Upper lobe of left lung (tissue), 6 donors: ENCODE data around the gene ZSCAN5B. TPM values are rescaled to one million over a fixed set of nuclear protein-coding genes. Genes with fewer than 3 reads are reported as not detected.
"Not testable (repeated sequence)": the region's sequence is repeated elsewhere in the genome, so short reads cannot be mapped to it uniquely, and the experiment has no call there.

Experiments
- ATAC-seq, 2 donors: fragments of 200-7000 bp; cut with Tn5 transposase; one replicate each; pipeline ENCODE4 v1.9.1; 2022; ENCODE audit warnings: mild to moderate bottlenecking in 2 of 2, moderate library complexity in 2 of 2; ENCODE audit not compliant: low FRiP score in 2 of 2
- DNase-seq, 2 donors: peaks; one replicate each; pipeline ENCODE4 v3.0.0-alpha.2; 2019 to 2020
- H3K27ac ChIP-seq, 4 donors: fragments of 200-600 bp; sonication (generic); one replicate each; pipeline ENCODE4 v1.5.1; 2016 to 2019
- H3K27me3 ChIP-seq, 4 donors: fragments of 200-600 bp; sonication (generic); one replicate each; pipeline ENCODE4 v1.5.1; 2017 to 2019
- H3K36me3 ChIP-seq, 4 donors: fragments of 200-600 bp; sonication (generic); one replicate each; pipeline ENCODE4 v1.5.1; 2016 to 2019
- H3K4me1 ChIP-seq, 4 donors: fragments of 200-600 bp; sonication (generic); one replicate each; pipeline ENCODE4 v1.5.1; 2018 to 2019
- H3K4me3 ChIP-seq, 4 donors: fragments of 200-600 bp; sonication (generic); one replicate each; pipeline ENCODE4 v1.5.1; 2017 to 2019; ENCODE audit warnings: mild to moderate bottlenecking in 2 of 4, moderate library complexity in 1 of 4
- H3K9me3 ChIP-seq, 4 donors: fragments of 200-600 bp; sonication (generic); one replicate each; pipeline ENCODE4 v1.5.1; 2018 to 2019
- EP300 ChIP-seq, 4 donors: sonication (generic); formaldehyde crosslinking; IDR thresholded peaks; one replicate each; pipeline ENCODE4 v1.5.1; 2017; ENCODE audit warnings: antibody characterized with exemption in 4 of 4, control low read depth in 2 of 4
- POLR2A ChIP-seq, 4 donors: fragments of 450-650 bp; IDR thresholded peaks; one replicate each; pipeline ENCODE4 v1.5.1; 2016 to 2017; ENCODE audit warnings: antibody characterized with exemption in 4 of 4, mild to moderate bottlenecking in 2 of 4
- POLR2AphosphoS5 ChIP-seq, 2 donors: sonication (generic); formaldehyde crosslinking; IDR thresholded peaks; one replicate each; pipeline ENCODE4 v1.5.1; 2017; ENCODE audit warnings: antibody characterized with exemption in 2 of 2
- WGBS, 2 donors: methylation state at CpG; one replicate each; pipeline ENCODE4 v1.1.5; 2017 to 2018; 5-methylcytosine and 5-hydroxymethylcytosine counted together
- total RNA-seq, 6 donors: library from RNA; depleted of rRNA in 4 of 6; stranded (reverse); fragments of >200 nt in 4 of 6; gene quantifications; one replicate each; pipeline versions ENCODE4 v1.1.0 to v1.2.1, GENCODE V29; 2016 to 2021
- TF ChIP-seq, protein P1 (sequence below), 6 experiments: fragments of 450-650 bp in 4 of 6; fragments of 200-600 bp in 2 of 6; sonication (generic) in 2 of 6; IDR thresholded peaks; one replicate each; pipeline ENCODE4 v1.5.1; 2016 to 2019; ENCODE audit warnings: antibody characterized with exemption in 6 of 6
- donor health status: DM: no; HTN: no; CAD: no; lungs with moderate emphysema.
- donor health status: DM: no; HTN: yes; CAD: no; lungs with severe emphysema.

Gene ZSCAN5B
- total RNA-seq, 6 donors from 2014 or later, result not detected

DNA sequence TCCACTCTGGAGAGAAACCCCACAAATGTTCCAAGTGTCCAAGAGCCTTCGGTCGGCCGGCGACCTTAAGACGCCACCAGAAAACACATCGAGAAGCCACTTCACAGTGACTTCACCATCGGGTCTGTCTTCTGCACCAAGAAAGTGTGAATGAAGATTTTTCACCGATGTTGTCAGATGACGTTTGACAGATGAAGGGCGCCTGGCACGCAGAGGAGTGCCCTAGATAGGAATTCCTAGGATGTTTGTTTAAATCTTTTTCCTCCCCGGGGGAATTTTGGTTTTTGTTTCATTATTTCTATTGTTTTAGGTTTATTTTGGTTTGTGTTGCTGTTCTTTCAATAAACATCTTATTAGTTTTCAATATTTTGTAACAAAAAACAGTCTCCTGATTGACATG is 11.5 kb upstream of the ZSCAN5B start:
- ATAC-seq (no peak), DNase-seq (no peak)
- H3K27me3 ChIP-seq, result no peaks in the 10 kb centered on the region
- no peak overlapping the region for H3K27ac ChIP-seq
- TF ChIP-seq, protein P1, sequence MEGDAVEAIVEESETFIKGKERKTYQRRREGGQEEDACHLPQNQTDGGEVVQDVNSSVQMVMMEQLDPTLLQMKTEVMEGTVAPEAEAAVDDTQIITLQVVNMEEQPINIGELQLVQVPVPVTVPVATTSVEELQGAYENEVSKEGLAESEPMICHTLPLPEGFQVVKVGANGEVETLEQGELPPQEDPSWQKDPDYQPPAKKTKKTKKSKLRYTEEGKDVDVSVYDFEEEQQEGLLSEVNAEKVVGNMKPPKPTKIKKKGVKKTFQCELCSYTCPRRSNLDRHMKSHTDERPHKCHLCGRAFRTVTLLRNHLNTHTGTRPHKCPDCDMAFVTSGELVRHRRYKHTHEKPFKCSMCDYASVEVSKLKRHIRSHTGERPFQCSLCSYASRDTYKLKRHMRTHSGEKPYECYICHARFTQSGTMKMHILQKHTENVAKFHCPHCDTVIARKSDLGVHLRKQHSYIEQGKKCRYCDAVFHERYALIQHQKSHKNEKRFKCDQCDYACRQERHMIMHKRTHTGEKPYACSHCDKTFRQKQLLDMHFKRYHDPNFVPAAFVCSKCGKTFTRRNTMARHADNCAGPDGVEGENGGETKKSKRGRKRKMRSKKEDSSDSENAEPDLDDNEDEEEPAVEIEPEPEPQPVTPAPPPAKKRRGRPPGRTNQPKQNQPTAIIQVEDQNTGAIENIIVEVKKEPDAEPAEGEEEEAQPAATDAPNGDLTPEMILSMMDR (IDR thresholded peaks at IDR 0.05), result no peak
- TF ChIP-seq POLR2A (IDR thresholded peaks at IDR 0.05) (no peak), EP300 (IDR thresholded peaks at IDR 0.05) (no peak), POLR2AphosphoS5 (IDR thresholded peaks at IDR 0.05) (no peak)
- H3K4me1 ChIP-seq, result no peaks in the 10 kb centered on the region
- no peak overlapping the region for H3K4me3 ChIP-seq
- no peaks in the 10 kb centered on the region for H3K36me3 ChIP-seq
- 67 to 81% methylated on average over 12 of the region's 12 CpGs for WGBS, 2 donors
- no peaks in the 10 kb centered on the region for H3K9me3 ChIP-seq

DNA sequence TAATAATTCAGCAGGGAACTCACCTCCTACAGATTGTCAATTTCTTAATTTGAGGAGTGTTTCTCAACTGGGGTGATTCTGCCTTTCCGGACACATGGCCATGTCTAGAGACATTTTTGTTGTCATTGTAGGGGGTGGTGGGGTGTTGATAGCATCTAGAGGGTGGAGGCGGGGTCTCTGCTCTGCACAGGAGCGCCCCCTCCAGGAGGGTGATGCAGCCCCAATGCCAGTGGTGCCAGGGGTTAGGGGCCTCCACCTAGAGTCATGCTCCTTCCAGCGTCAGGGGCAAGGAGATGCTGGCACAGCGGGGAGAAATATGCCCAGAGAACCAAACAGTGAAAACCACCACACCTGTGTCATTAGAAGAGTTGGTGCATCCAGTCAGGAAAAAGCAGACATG is 10.0 kb upstream of the ZSCAN5B start:
- ATAC-seq, result peak in 1 of 2 donors; percentile 54

GRCh38 chr19:56201973-56202372 is 4.4 kb upstream of the ZSCAN5B start, which contains the start of gene ZSCAN5C:
Gene ZSCAN5C, plus strand, starts transcription at chr19:56202273. Its CDS starts 3,641 bp downstream, at chr19:56205914.
- no peak for DNase-seq

More for the DNA sequence above, 10.0 kb upstream of the ZSCAN5B start:
- not testable (repeated sequence) for H3K36me3 ChIP-seq, DNase-seq, H3K27me3 ChIP-seq, H3K4me1 ChIP-seq, H3K4me3 ChIP-seq, H3K9me3 ChIP-seq, H3K27ac ChIP-seq
- 70 to 72% methylated on average over 2 to 5 of the region's 5 CpGs for WGBS, 2 donors

GRCh38 chr19:56199687-56200086 is 2.1 kb upstream of the ZSCAN5B start:
- no peak overlapping the region for H3K4me3 ChIP-seq
- TF ChIP-seq, protein P1 (IDR thresholded peaks at IDR 0.05), result no peak
- TF ChIP-seq POLR2AphosphoS5 (IDR thresholded peaks at IDR 0.05) (no peak), EP300 (IDR thresholded peaks at IDR 0.05) (no peak), POLR2A (IDR thresholded peaks at IDR 0.05) (no peak)
- H3K27ac ChIP-seq, result no peak overlapping the region
- H3K27me3 ChIP-seq, result no peaks in the 10 kb centered on the region
- no peaks in the 10 kb centered on the region for H3K9me3 ChIP-seq
- ATAC-seq (no peak), DNase-seq (no peak)
- 58 to 66% methylated on average over 7 of the region's 7 CpGs for WGBS, 2 donors
- H3K36me3 ChIP-seq, result no peaks in the 10 kb centered on the region
- H3K4me1 ChIP-seq, result no peaks in the 10 kb centered on the region

More at GRCh38 chr19:56201973-56202372, 4.4 kb upstream of the ZSCAN5B start, which contains the start of gene ZSCAN5C:
- WGBS, 2 donors, result 69 to 71% methylated on average over 3 of the region's 3 CpGs
- no peaks in the 10 kb centered on the region for H3K4me1 ChIP-seq
- H3K27ac ChIP-seq, result no peak within 1 kb of the TSS
- TF ChIP-seq EP300 (IDR thresholded peaks at IDR 0.05) (no peak), POLR2A (IDR thresholded peaks at IDR 0.05) (no peak), POLR2AphosphoS5 (IDR thresholded peaks at IDR 0.05) (no peak)
- TF ChIP-seq, protein P1 (IDR thresholded peaks at IDR 0.05), result no peak
- H3K4me3 ChIP-seq, result no peak within 1 kb of the TSS
- H3K36me3 ChIP-seq, result no peaks in the 10 kb centered on the region
- H3K9me3 ChIP-seq, result no peaks in the 10 kb centered on the region
- H3K27me3 ChIP-seq, result no peaks in the 10 kb centered on the region
- ATAC-seq, result no peak

DNA sequence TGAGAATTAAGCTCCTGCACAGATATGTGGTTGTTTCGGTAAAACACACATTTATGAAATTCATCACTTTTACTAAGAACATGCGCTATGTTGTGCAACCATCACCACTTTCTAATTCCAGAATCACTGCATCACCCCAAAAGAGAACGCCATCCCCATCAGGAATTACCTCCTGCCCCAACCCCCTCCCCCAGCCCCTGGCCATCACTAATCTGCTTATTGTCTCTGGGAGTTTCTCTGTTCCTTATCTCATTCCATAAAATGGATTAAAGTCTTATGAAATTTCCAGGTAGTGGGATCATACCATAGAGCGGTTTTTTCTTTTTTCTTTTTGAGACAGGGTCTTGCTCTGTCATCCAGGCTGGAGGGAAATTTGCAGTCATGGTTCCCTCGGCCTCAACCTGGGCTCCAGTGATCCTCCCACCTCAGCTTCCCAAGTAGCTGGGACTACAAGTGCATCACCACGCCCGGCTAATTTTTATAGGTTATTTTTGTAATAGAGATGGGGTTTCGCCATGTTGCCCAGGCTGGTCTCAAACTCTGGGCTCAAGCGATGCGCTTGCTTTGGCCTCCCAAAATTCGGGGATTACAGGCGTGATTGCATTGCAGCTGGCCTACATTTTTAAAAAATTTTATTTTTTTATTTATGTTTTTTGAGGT is 3.5 kb downstream of the ZSCAN5B start:
- H3K4me1 ChIP-seq, result no peaks in the 10 kb centered on the region
- 78 to 89% methylated on average over 12 of the region's 12 CpGs for WGBS, 2 donors
- DNase-seq, result no peak

More for the DNA sequence above, 3.5 kb downstream of the ZSCAN5B start:
- Histone ChIP-seq H3K36me3 (no peaks in the 10 kb centered on the region), H3K9me3 (no peaks in the 10 kb centered on the region), H3K27me3 (no peaks in the 10 kb centered on the region), H3K4me3 (no peak overlapping the region), H3K27ac (no peak overlapping the region)
- TF ChIP-seq, protein P1 (IDR thresholded peaks at IDR 0.05), result no peak
- TF ChIP-seq POLR2A (IDR thresholded peaks at IDR 0.05), result no peak
- no peak for TF ChIP-seq POLR2AphosphoS5 (IDR thresholded peaks at IDR 0.05)
- TF ChIP-seq EP300 (IDR thresholded peaks at IDR 0.05), result no peak
- ATAC-seq, result no peak
